Neural cell (in vitro differentiated cells): ENCODE results near the gene TEX2. TPM values are rescaled to one million over a fixed set of nuclear protein-coding genes. Genes with fewer than 3 reads are reported as not detected.

Experiments used
- H2AFZ ChIP-seq: fragments of 200-600, 300-800 bp; sonication (generic), shearing (Covaris generic); 2 replicates; pipeline ENCODE4 v1.6.0; 2014; ENCODE audit warnings: low read depth, mild to moderate bottlenecking, antibody characterized with exemption, low read length, moderate library complexity
- H3F3A ChIP-seq: fragments of 200-600 bp; shearing (Covaris generic); 2 replicates; pipeline ENCODE4 v1.6.1; 2016; ENCODE audit warnings: mild to moderate bottlenecking, moderate library complexity, mixed read lengths, antibody characterized with exemption, low read length; ENCODE audit not compliant: insufficient read depth, poor library complexity, severe bottlenecking
- H3K27ac ChIP-seq: fragments of 200-600, 300-800 bp; sonication (generic), shearing (Covaris generic); 2 replicates; pipeline ENCODE4 v1.5.1; 2014; ENCODE audit warnings: mild to moderate bottlenecking, low read length, moderate library complexity
- H3K27me3 ChIP-seq: fragments of 300-800, 200-600 bp; sonication (generic), shearing (Covaris generic); 2 replicates; pipeline ENCODE4 v1.6.0; 2014; ENCODE audit warnings: mild to moderate bottlenecking, low read depth, low read length, moderate library complexity; ENCODE audit not compliant: insufficient read depth
- H3K36me3 ChIP-seq: fragments of 300-800, 200-600 bp; sonication (generic), shearing (Covaris generic); 2 replicates; pipeline ENCODE4 v1.5.1; 2014; ENCODE audit warnings: mild to moderate bottlenecking, antibody characterized with exemption, low read length, moderate library complexity; ENCODE audit not compliant: insufficient read depth
- H3K4me2 ChIP-seq: fragments of 300-800, 200-600 bp; sonication (generic), shearing (Covaris generic); 2 replicates; pipeline ENCODE4 v1.6.0; 2014; ENCODE audit warnings: mild to moderate bottlenecking, low read length
- H3K4me3 ChIP-seq: fragments of 300-800, 200-600 bp; sonication (generic), shearing (Covaris generic); 2 replicates; pipeline ENCODE4 v1.5.1; 2014; ENCODE audit warnings: mild to moderate bottlenecking, low read length, moderate library complexity
- H3K79me2 ChIP-seq: fragments of 200-600 bp; shearing (Covaris generic); replicated peaks from 2 replicates; pipeline ENCODE4 v1.6.0; 2014; ENCODE audit warnings: mild to moderate bottlenecking, low read length, moderate library complexity; ENCODE audit not compliant: insufficient read depth
- H3K9ac ChIP-seq: fragments of 300-800, 200-600 bp; sonication (generic), shearing (Covaris generic); 2 replicates; pipeline ENCODE4 v1.6.1; 2016; ENCODE audit warnings: mild to moderate bottlenecking, low read length, mixed read lengths
- H3K9me2 ChIP-seq: fragments of 200-600 bp; shearing (Covaris generic); 2 replicates; pipeline ENCODE4 v1.6.1; 2016; ENCODE audit warnings: mild to moderate bottlenecking, low read length, mixed read lengths; ENCODE audit not compliant: insufficient read depth
- H3K9me3 ChIP-seq: fragments of 200-600, 300-800 bp; sonication (generic), shearing (Covaris generic); 2 replicates; pipeline ENCODE4 v1.6.1; 2016; ENCODE audit warnings: mild to moderate bottlenecking, mixed run types, low read length, moderate library complexity, mixed read lengths
- H4K20me1 ChIP-seq: fragments of 200-600 bp; shearing (Covaris generic); 2 replicates; pipeline ENCODE4 v1.6.1; 2016; ENCODE audit warnings: mild to moderate bottlenecking, mixed run types; ENCODE audit not compliant: insufficient read depth
- CTCF ChIP-seq: fragments of 450-650 bp; IDR thresholded peaks from 2 replicates; pipeline ENCODE4 v1.5.1; 2014; ENCODE audit warnings: antibody characterized with exemption, mild to moderate bottlenecking, moderate library complexity; ENCODE audit not compliant: poor library complexity, severe bottlenecking
- EP300 ChIP-seq: fragments of 450-650 bp; conservative IDR thresholded peaks from 2 replicates; pipeline ENCODE4 v1.6.1; 2014; ENCODE audit warnings: antibody characterized with exemption, mild to moderate bottlenecking, moderate library complexity; ENCODE audit not compliant: poor library complexity, severe bottlenecking
- EZH2 ChIP-seq: fragments of 200-600, 300-800 bp; shearing (Covaris generic), sonication (generic); IDR thresholded peaks from 2 replicates; pipeline ENCODE4 v1.6.1; 2014; ENCODE audit warnings: antibody characterized with exemption, low read length, borderline replicate concordance, mild to moderate bottlenecking; ENCODE audit not compliant: insufficient read depth, poor library complexity, severe bottlenecking
- MXI1 ChIP-seq: fragments of 450-650 bp; conservative IDR thresholded peaks from 2 replicates; pipeline ENCODE4 v1.6.1; 2014; ENCODE audit warnings: antibody characterized with exemption, mild to moderate bottlenecking; ENCODE audit not compliant: poor library complexity, severe bottlenecking
- POLR2AphosphoS5 ChIP-seq: IDR thresholded peaks from 2 replicates; pipeline ENCODE4 v1.6.1; 2012
- RAD21 ChIP-seq: fragments of 450-650 bp; conservative IDR thresholded peaks from 2 replicates; pipeline ENCODE4 v1.6.1; 2014; ENCODE audit warnings: antibody characterized with exemption, mild to moderate bottlenecking, moderate library complexity
- REST ChIP-seq: IDR thresholded peaks from 2 replicates; pipeline ENCODE4 v1.6.1; 2012; ENCODE audit warnings: borderline replicate concordance
- SMC3 ChIP-seq: fragments of 450-650 bp; conservative IDR thresholded peaks from 2 replicates; pipeline ENCODE4 v1.6.1; 2014; ENCODE audit warnings: antibody characterized with exemption, mild to moderate bottlenecking, moderate library complexity; ENCODE audit not compliant: poor library complexity
- TAF1 ChIP-seq: IDR thresholded peaks from 2 replicates; pipeline ENCODE4 v1.6.1; 2012; ENCODE audit warnings: low read depth
- polyA plus RNA-seq: library from polyadenylated mRNA; depleted of rRNA; stranded (reverse); fragments of >200 nt; gene quantifications from 2 replicates; pipeline ENCODE4 v1.2.3, GENCODE V29; 2014

Gene TEX2
- polyA plus RNA-seq, 1 donor from 2014 or later, result 19.7 TPM

DNA sequence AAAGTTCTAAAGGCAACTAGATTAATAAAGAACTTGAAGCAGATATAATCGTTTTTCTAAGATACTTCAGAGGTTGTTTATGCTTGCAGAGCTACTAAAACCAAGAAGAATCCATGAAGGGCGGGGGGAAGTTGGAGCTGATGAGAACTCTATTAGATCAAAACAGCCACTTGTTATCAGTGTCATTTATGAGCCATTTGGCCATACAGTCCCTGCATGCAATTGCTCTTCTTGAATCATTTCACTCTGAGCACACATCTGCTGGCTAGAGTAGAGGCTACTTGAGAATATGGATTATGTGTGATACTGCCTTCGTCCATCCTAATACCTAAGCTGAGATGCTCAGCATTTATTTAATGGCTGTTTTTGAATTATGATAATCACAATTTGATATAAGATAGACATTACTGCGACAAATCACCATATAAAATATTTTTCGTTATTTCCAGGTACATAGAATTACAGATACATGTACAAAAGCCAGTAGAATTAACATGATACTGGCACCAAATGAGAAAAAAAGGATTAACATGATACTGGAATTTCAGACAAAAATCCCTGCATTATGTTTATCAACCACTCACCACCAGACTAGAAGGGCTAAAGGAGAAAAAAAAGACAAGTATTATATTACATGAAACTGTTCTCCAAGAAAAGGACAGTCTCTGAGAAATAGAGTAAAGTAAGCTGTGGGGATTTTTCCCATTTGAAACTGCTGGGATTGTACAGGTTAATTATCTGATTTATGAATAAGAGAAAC lies 64.5 kb downstream of the TEX2 start:
- Histone ChIP-seq H3K9me2 (no peaks in the 10 kb centered on the region), H3K9ac (no peak overlapping the region), H3K9me3 (no peaks in the 10 kb centered on the region), H3F3A (no peaks in the 10 kb centered on the region), H3K27ac (no peak overlapping the region), H2AFZ (no peak overlapping the region), H3K27me3 (no peaks in the 10 kb centered on the region), H4K20me1 (no peaks in the 10 kb centered on the region), H3K36me3 (no peaks in the 10 kb centered on the region), H3K79me2 (no peaks in the 10 kb centered on the region), H3K4me3 (no peak overlapping the region), H3K4me2 (no peak overlapping the region)
- TF ChIP-seq POLR2AphosphoS5 (no peak), CTCF (no peak), REST (no peak), EZH2 (no peak), RAD21 (no peak), MXI1 (no peak), SMC3 (no peak), TAF1 (no peak), EP300 (no peak)

DNA sequence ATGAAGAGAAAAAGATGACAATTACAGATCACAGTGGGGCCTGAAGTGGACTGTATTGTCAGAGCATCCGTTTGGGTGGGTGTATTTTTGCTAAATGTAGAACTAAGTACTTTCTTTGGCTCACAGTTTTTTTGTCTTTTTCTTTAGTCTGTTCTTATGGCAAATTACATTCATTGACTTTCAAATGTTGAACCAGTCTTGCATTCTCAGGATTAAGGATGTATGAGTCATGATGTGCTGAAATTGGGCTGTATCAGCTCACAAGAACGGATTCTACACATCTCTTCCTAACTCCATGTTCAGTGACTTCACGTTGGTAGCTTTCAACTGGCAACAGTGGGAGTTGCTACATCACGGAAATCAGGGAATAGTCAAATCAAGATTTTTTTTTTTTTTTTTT lies 66.5 kb downstream of the TEX2 start:
- H3K9me2 ChIP-seq, result no peaks in the 10 kb centered on the region
- H3K79me2 ChIP-seq, result no peaks in the 10 kb centered on the region
- no peak overlapping the region for H3K9ac ChIP-seq
- H3K27ac ChIP-seq, result no peak overlapping the region
- no peaks in the 10 kb centered on the region for H3F3A ChIP-seq
- no peaks in the 10 kb centered on the region for H3K27me3 ChIP-seq
- TF ChIP-seq POLR2AphosphoS5 (no peak), EP300 (no peak), SMC3 (no peak), TAF1 (no peak), EZH2 (no peak), MXI1 (no peak), RAD21 (no peak), REST (no peak), CTCF (no peak)
- no peaks in the 10 kb centered on the region for H3K36me3 ChIP-seq
- no peaks in the 10 kb centered on the region for H4K20me1 ChIP-seq
- no peak overlapping the region for H3K4me3 ChIP-seq
- no peak overlapping the region for H2AFZ ChIP-seq
- no peaks in the 10 kb centered on the region for H3K9me3 ChIP-seq
- H3K4me2 ChIP-seq, result no peak overlapping the region
